SJSA1 (cell line): ENCODE measurements around the gene MAP2K7. TPM values are rescaled to one million over a fixed set of nuclear protein-coding genes. Genes with fewer than 3 reads are reported as not detected.

Experiments used
- DNase-seq, 2 experiments: peaks; one replicate each; pipeline ENCODE4 v3.0.0-alpha.2; 2015 to 2020; ENCODE audit warnings: low spot score in 2 of 2, low read depth in 1 of 2
- H3K27ac ChIP-seq: fragments of 250-450 bp; sonication (Bioruptor Pico); 2 replicates; pipeline ENCODE4 v1.5.1; 2020; ENCODE audit warnings: mild to moderate bottlenecking, moderate library complexity
- H3K27me3 ChIP-seq: fragments of 250-450 bp; sonication (Bioruptor Pico); replicated peaks from 2 replicates; pipeline ENCODE4 v1.5.1; 2020; ENCODE audit warnings: mild to moderate bottlenecking, moderate library complexity
- H3K36me3 ChIP-seq: fragments of 250-450 bp; sonication (Bioruptor Pico); 2 replicates; pipeline ENCODE4 v1.5.1; 2020; ENCODE audit warnings: mild to moderate bottlenecking
- H3K4me1 ChIP-seq: fragments of 250-450 bp; sonication (Bioruptor Pico); replicated peaks from 2 replicates; pipeline ENCODE4 v1.6.1; 2021; ENCODE audit warnings: mild to moderate bottlenecking
- H3K4me3 ChIP-seq: fragments of 250-450 bp; sonication (Bioruptor Pico); 2 replicates; pipeline ENCODE4 v1.5.1; 2020; ENCODE audit warnings: mild to moderate bottlenecking
- H3K9me3 ChIP-seq: fragments of 250-450 bp; sonication (Bioruptor Pico); replicated peaks from 2 replicates; pipeline ENCODE4 v1.5.1; 2020; ENCODE audit warnings: mild to moderate bottlenecking
- total RNA-seq: library from RNA; depleted of rRNA; stranded (reverse); fragments of >200 nt; shearing (Covaris generic); gene quantifications from 2 replicates; pipeline ENCODE4 v1.2.3, GENCODE V29; 2014

MAP2K7 gene
- total RNA-seq, 1 experiment from 2014 or later: 9.7 TPM

DNA sequence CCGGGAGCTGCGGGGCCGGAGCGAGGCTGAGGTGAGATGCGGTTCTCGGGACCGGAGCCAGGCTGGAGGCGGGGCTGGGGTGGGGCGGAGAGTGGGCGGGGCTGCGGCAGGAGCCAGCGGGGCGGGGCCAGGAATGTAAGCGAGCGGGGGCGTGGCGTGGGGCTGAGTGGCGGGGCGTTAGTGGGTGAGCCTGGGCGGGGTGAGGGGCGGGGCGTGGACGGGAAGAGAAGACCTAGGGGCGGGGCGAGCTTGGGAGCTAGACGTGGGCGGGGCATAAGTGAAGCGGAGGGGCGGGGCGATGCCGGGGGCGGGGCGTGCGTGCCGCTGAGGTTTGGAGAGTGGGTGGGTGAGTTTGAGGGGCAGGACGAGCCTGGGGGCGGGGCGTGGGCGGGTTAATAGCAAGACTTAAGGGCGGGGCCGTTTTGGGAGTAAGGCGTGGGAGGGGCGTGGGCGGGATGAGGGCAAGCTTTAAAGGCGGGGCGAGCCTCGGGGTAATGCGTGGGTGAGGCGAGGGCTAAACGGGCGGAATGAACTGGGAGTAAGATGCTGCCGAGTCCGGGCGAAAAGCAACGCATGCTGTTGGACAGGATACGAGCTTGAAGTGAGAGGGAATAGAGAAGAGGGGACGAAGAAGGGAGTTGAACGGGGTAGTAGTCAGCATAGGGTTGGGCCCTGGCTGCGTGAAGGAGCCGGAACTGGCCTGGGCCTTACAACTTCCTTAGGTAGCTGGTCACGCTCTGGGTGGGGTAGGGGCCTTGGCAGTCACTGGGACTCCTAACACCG, 17.0 kb downstream of the MAP2K7 start:
- Histone ChIP-seq H3K27me3 (peaks cover 35% of the 10 kb centered on the region), H3K9me3 (peaks cover 5% of the 10 kb centered on the region), H3K36me3 (peaks cover 14% of the 10 kb centered on the region), H3K27ac (peak overlapping the region; percentile 17), H3K4me1 (peaks cover 50% of the 10 kb centered on the region), H3K4me3 (peak overlapping the region; percentile 70)
- peak; percentile 82 to 100 for DNase-seq

DNA sequence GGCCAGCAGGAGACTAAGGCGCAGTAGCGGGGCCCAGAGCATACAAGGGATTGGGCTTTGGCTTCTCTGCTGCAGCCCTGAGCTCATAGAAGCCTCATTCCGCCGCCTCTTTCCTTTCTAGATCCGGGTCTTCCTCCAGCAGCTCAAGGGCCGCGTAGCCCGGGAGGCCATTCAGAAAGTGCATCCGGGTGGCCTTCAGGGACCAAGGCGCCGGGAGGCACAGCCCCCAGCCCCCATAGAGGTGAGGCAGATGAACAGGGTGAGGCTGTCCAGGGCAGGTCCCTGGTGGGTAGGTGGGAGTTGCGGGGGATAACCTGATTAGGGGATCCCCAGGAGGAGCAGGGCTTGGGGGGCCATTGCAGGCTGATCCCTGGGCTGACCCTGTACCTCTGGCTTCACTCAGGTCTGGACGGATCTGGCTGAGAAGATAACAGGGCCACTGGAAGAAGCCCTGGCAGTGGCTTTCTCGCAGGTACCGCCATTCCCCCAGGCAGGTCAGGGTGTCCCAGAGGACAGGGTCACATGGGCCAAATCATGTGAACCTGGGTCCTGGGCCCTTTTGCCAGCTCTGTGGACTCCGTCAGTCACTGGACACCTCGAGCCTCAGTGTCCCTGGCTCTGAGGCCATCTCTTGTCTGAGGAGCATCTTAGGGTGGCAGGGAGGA, 17.8 kb downstream of the MAP2K7 start:
- Histone ChIP-seq H3K4me1 (peaks cover 48% of the 10 kb centered on the region), H3K27me3 (peaks cover 28% of the 10 kb centered on the region), H3K9me3 (peaks cover 5% of the 10 kb centered on the region), H3K4me3 (peak overlapping the region; percentile 45), H3K27ac (peak overlapping the region; percentile 17), H3K36me3 (peaks cover 16% of the 10 kb centered on the region)
- DNase-seq: no peak

DNA sequence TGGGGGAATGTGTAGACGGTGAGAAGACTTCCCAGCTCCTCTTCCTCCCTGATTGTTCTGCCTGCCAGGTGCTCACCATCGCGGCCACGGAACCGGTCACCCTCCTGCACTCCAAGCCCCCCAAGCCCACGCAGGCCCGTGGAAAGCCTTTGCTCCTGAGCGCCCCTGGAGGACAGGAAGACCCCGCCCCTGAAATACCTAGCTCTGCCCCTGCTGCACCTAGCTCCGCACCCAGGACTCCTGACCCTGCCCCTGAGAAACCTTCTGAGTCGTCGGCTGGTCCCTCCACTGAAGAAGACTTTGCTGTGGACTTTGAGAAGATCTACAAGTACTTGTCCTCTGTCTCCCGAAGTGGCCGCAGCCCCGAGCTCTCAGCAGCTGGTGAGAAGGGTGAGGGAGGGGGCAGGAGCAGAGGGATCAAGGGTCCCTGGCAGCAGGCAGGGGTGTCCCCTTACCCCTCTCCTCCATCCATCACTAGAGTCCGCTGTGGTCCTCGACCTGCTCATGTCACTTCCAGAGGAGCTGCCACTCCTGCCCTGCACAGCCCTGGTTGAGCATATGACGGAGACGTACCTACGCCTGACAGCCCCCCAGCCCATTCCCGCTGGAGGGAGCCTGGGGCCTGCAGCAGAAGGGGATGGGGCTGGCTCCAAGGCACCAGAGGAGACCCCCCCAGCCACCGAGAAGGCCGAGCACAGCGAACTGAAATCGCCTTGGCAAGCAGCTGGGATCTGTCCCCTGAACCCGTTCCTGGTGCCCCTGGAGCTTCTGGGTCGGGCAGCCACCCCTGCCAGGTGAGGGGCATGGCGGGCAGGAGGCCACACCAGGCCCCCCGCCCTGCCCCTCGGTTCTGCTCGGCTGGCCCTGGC, 18.5 kb downstream of the MAP2K7 start:
- no peak for DNase-seq
- Histone ChIP-seq H3K36me3 (peaks cover 22% of the 10 kb centered on the region), H3K4me1 (peaks cover 41% of the 10 kb centered on the region), H3K27me3 (peaks cover 20% of the 10 kb centered on the region), H3K27ac (no peak overlapping the region), H3K4me3 (peak overlapping the region; percentile 45; the same call in 1 of the 2 replicates), H3K9me3 (peaks cover 5% of the 10 kb centered on the region)

DNA sequence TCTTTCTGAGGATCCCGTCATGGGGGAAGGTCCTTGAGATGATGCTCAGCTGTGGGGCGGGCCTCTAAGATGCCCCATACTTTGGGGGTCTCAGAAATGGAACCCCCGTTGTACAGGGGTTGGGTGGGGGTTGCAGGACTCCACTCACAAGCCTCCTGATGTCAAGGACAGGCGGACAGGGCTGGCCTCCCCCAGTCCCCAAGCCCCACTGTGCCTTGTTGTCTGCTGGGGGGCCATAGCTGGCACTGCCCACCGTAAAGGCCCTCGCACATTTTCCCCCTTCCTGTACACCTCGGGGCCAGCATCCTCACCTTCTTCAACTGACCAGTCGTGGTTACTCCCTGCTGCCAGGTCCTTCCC, 19.1 kb downstream of the MAP2K7 start:
- Histone ChIP-seq H3K9me3 (peaks cover 5% of the 10 kb centered on the region), H3K4me1 (peaks cover 38% of the 10 kb centered on the region), H3K27me3 (peaks cover 14% of the 10 kb centered on the region), H3K4me3 (no peak overlapping the region), H3K27ac (no peak overlapping the region), H3K36me3 (peaks cover 22% of the 10 kb centered on the region)
- DNase-seq: no peak

DNA sequence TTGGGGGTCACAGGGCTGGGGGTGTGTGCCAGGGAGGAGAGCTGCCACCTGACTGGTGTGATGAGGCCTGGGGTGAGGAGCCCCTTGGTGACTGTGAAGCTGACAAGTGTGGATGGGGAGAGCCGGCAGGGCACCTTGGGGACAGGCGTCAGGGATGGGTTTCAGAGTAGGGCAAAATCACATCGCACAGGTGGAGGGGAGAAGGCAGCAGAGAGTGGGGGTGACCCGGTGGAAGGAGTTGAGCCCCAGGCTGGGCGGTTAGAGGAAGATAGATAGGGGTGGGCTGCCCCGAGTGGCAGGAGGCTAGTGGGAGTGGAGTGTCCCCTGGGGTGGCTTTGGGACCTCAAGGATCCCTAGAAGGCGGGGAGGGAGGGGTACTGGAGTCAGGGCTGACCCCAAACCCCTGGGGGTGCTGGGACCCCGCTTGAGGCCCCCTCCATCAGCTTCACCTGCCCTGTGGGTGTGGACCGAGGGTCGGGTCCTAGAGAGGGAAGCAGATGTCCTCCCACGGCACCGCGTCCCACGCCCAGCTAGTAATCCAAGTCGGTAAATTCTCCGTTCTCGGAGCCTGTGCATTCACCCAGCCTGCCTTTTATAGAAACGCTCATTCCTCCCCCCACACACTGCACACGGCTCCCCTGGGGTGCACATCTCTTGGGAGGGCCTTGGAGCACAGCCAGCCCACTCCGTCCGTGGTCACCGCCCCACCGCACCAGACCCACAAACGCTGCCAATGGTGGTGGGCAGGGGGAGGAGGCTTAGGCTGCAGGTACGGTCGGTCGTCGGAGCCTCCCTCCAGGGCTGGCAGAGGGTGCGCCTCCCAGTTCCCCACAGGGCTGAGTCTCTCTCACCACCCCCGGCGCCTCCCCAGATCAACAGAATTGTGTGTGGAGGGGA, 19.9 kb downstream of the MAP2K7 start:
- H3K27ac ChIP-seq: no peak overlapping the region
- no peak overlapping the region for H3K4me3 ChIP-seq
- peaks cover 6% of the 10 kb centered on the region for H3K27me3 ChIP-seq
- peaks cover 22% of the 10 kb centered on the region for H3K36me3 ChIP-seq
- H3K4me1 ChIP-seq: peaks cover 42% of the 10 kb centered on the region
- peaks cover 5% of the 10 kb centered on the region for H3K9me3 ChIP-seq
- no peak for DNase-seq

DNA sequence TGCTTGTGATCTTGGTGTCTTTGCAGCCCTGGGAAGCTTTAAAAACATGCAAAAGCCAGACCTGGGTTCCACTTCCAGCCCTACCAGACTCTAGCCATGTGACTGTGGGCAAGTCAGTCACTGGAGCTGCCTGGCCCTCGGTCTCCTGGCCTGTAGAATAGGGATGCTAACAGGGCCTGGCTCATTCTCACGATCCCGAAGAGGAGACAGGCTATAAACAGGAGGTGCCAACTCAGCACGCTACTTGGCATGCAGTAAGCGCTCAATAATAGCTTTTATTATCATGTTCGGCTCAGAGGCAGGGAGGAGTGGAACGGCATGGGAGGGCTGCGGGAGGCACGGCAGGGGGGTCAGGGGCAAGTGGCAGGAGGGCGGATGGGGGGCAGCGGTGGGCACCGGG, 20.6 kb downstream of the MAP2K7 start:
- peaks cover 47% of the 10 kb centered on the region for H3K4me1 ChIP-seq

DNA sequence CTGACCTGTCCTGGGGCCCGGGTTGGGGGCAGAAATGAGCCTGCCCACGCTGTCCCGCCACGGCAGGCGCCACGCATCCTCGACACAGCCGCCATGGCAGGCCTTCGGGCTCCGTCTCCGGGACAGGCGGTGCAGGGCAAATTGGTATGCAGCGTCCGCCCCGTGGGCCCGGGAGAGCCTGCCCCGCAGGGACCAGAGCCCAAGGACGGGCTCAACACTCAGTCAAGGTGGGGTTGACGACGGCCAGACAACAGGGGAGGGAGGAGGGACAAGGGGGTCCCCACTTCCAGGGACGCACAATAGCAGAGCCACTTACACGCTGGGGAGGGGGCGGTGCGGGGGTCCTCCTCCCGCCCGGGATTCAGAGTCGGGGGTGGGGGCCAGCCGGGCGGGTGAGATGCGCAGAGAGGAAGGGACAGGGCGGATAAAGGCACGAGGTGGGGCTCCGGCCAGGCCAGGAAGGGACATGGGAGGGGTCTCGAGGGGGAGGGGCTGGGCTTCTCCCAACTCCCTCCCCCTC, 21.0 kb downstream of the MAP2K7 start:
- peaks cover 6% of the 10 kb centered on the region for H3K27me3 ChIP-seq
- H3K27ac ChIP-seq: no peak overlapping the region
- H3K4me1 ChIP-seq: peaks cover 50% of the 10 kb centered on the region
- H3K4me3 ChIP-seq: no peak overlapping the region; the same call in 1 of the 2 replicates
- peaks cover 5% of the 10 kb centered on the region for H3K9me3 ChIP-seq
- no peak for DNase-seq
- peaks cover 22% of the 10 kb centered on the region for H3K36me3 ChIP-seq

More for the DNA sequence above, 20.6 kb downstream of the MAP2K7 start:
- Histone ChIP-seq H3K4me3 (no peak overlapping the region), H3K36me3 (peaks cover 22% of the 10 kb centered on the region), H3K9me3 (peaks cover 5% of the 10 kb centered on the region), H3K27me3 (peaks cover 6% of the 10 kb centered on the region), H3K27ac (no peak overlapping the region)
- DNase-seq: no peak

DNA sequence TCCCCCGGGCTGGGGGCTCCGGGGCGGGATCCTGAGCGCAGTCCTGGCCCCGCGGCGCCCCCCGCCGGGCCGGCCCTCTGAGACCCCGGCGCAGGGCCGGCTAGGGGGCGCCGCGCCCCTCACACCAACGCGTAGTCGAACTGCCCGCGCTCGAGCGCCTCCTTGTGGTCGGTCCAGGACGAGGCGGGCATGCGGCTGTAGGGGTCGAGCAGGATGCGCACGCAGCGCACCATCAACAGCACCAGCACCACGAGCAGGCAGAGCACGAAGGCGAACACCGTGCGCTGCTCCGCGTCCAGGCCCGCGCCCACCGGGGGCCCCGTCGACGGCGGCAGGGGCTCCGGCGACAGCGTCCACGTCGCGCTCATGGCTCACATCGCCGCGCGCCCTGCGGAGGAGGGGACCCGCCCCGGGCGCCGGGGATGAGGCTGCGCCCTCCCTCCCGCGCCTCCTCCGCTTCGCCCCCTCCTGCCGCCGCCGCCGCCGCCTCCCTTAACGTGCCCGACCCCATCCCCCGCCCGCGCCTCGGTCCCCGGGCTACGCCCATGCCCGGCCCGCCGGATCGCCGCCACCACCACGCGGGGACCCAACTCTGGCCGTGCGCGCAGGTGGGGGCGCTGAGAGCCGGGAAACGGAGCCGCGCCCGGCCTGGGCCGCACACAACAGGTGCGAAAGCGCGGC, 21.6 kb downstream of the MAP2K7 start:
- DNase-seq: peak; percentile 48 to 81
- H3K4me1 ChIP-seq: peaks cover 53% of the 10 kb centered on the region
- peaks cover 6% of the 10 kb centered on the region for H3K27me3 ChIP-seq
- H3K9me3 ChIP-seq: peaks cover 5% of the 10 kb centered on the region
- no peak overlapping the region for H3K27ac ChIP-seq
- H3K4me3 ChIP-seq: peak overlapping the region; percentile 24
- peaks cover 28% of the 10 kb centered on the region for H3K36me3 ChIP-seq

DNA sequence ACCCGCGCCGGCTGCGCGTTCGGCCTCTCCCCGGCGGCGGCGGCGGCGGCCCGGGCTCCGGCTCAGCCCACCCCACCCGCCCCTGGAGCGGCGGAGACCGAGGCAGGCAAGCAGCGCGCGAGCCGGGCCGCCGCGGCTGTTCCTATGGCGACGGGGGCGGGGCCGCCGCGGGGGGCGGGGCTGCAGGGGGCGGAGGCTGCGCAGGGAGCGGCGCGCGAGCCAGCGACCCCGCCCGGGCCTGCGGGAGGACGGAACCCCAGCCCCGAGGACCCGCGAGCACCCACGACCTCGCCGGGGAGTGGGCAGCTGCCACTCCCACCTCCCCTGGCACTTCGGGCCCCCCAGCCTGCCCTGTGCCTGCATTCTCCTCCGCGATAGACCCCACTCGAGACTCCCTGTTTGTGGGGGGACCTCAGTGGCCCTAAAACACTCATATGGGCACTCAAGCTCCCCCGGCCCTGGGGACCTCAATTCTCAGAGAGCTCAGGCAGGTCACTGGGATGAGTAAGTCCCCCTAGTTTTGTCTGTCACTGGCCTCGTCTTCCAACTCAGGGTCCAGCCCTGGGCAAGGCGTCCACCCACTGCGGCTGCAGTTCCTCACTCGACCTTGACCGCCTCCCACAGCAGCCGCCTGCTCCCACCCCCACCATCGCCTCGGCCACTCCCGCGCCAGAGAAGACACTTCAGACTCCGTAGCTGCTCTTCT, 22.5 kb downstream of the MAP2K7 start, which contains the start of gene CTXN1:
TSS of gene CTXN1 (minus strand) at position 115 of the 706 bp plus-strand sequence. CDS start 597 bp downstream, outside the sequence.
- H3K4me3 ChIP-seq: peak within 1 kb of the TSS; percentile 24
- H3K9me3 ChIP-seq: peaks cover 5% of the 10 kb centered on the region
- H3K27me3 ChIP-seq: peaks cover 6% of the 10 kb centered on the region
- H3K36me3 ChIP-seq: peaks cover 35% of the 10 kb centered on the region
- H3K4me1 ChIP-seq: peaks cover 50% of the 10 kb centered on the region
- DNase-seq: no peak
- H3K27ac ChIP-seq: no peak within 1 kb of the TSS

DNA sequence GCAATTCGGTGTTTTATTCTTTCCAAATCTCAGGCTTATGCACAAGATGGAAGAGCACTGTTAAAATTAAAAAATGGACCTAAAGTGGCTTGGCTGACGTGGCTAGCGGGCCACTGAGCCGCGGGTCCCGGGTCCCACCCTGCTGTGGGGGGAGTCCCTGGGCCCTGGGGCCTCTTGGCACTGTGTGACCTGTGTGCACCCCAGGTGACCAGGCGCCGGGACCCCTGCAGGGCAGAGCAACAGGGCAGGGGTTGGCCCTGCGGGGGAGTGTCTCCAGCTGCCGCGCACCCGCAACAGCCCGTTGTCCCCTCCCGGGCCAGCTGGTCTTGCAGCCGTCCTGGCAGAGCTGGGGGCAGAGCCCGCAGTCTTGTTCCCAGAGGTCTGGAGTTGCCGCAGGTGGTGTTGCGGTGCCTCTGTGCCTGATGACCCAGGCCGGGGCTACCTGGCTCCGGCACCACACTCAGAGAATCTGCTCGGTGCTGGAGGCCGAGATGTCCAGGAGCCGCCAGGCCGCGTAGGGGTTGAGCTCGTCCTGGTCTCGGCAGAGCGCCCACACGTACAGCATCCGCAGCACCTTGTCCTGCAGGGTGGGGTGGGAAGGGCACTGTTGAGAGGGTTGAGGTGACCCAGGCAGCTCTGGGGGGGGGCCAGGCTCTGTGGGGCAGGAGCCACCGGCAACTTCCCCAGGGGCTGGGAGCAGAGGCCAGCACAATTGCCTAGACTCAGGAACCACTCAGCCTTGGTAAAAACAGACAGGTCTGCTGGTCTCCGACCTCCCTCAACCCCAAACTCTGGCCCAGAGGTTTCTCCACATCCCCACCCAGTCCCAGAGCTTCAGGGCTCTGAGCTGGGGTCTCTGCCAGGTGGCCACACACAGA, 23.3 kb downstream of the MAP2K7 start:
- H3K9me3 ChIP-seq: peaks cover 5% of the 10 kb centered on the region
- H3K4me1 ChIP-seq: peaks cover 42% of the 10 kb centered on the region
- peaks cover 6% of the 10 kb centered on the region for H3K27me3 ChIP-seq
- peaks cover 38% of the 10 kb centered on the region for H3K36me3 ChIP-seq
- no peak overlapping the region for H3K4me3 ChIP-seq
- H3K27ac ChIP-seq: no peak overlapping the region
- DNase-seq: no peak
